ENCODE data around the gene PACRG.

DNA sequence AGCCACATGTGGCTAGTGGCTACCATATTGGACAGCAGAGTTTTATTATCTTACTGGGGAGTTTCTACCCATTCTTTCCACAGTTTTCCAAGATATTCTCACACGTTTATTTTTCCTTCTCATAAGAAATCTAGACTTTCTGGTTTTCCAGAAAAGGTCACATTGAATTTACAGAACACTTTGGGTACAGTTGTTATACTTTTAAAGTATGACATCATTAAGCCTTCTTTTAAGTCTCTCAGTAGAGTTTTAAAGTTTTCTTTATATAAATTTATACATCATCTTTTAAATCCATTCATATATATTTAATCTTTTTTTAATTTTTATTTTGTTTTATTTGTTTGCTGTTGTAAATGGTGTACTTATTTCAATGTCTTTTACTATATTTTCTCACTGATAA lies 486.5 kb downstream of the PACRG start:
- TF ChIP-seq CTCF (conservative IDR thresholded peaks at IDR 0.05 in 1 of 2, IDR thresholded peaks at IDR 0.05 in 1 of 2; ENCODE audit: extremely low read depth in 1 of 2, insufficient read depth in 1 of 2, low read depth in 1 of 2, low read length in 2 of 2) (no peak), EZH2 (IDR thresholded peaks at IDR 0.05; ENCODE audit: borderline replicate concordance, low read length) (no peak)
